Measurements from ENCODE around the gene VAT1L.

The VAT1L gene

GRCh38 chr16:77896415-77897128 is 108.2 kb downstream of the VAT1L start:
- no peaks in the 10 kb centered on the region for H3K79me1 ChIP-seq (ENCODE audit: low read depth, low read length)
- H3K14ac ChIP-seq (ENCODE audit: low read length): no peak overlapping the region
- H2BK5ac ChIP-seq (ENCODE audit: low read length): no peak overlapping the region
- no CpG with 5 or more reads among the region's 7 CpGs for WGBS, 2 donors (ENCODE audit: extremely low coverage in 2 of 2, insufficient read length in 2 of 2, insufficient replicate concordance in 1 of 2)
- no peak overlapping the region for H3K9ac ChIP-seq (ENCODE audit: low read depth, low read length, poor library complexity)
- H3K4me3 ChIP-seq (ENCODE audit: low read length in 2 of 2): no peak overlapping the region
- H3K18ac ChIP-seq (ENCODE audit: low read length): no peak overlapping the region
- no peak overlapping the region for H4K91ac ChIP-seq (ENCODE audit: low read depth, low read length, poor library complexity)
- no peak overlapping the region for H2AK5ac ChIP-seq (ENCODE audit: low read depth, low read length)
- H2BK15ac ChIP-seq (ENCODE audit: low read length): no peak overlapping the region
- no peaks in the 10 kb centered on the region for H3K27me3 ChIP-seq (ENCODE audit: control insufficient read depth in 3 of 3, insufficient read depth in 3 of 3, low read depth in 1 of 3, low read length in 3 of 3)
- H3K36me3 ChIP-seq (replicated peaks in 1 of 2; ENCODE audit: control insufficient read depth in 2 of 2, insufficient read depth in 2 of 2, low read length in 2 of 2): no peaks in the 10 kb centered on the region
- peak overlapping the region; percentile 48 for H2AFZ ChIP-seq (ENCODE audit: low read length)
- peaks cover 10 to 14% of the 10 kb centered on the region in 2 donors for H3K4me1 ChIP-seq (ENCODE audit: control insufficient read depth in 2 of 2, insufficient read depth in 1 of 2, low read depth in 1 of 2, low read length in 2 of 2)
- H3K23ac ChIP-seq (ENCODE audit: low read depth, low read length, poor library complexity): no peak overlapping the region
- no peak overlapping the region for H4K8ac ChIP-seq (ENCODE audit: low read depth, low read length)
- no peak overlapping the region for H3K27ac ChIP-seq (replicated peaks; ENCODE audit: low read length)
- H3K9me3 ChIP-seq (replicated peaks in 1 of 2; ENCODE audit: control insufficient read depth in 2 of 2, insufficient read depth in 1 of 2, low read depth in 1 of 2, low read length in 2 of 2): no peaks in the 10 kb centered on the region
- H3K4me2 ChIP-seq (ENCODE audit: insufficient read depth, low read length, poor library complexity, severe bottlenecking): no peak overlapping the region
- no peak overlapping the region for H3K4ac ChIP-seq (ENCODE audit: low read length)
- no peak for DNase-seq (ENCODE audit: low spot score)
- no peak overlapping the region for H2BK12ac ChIP-seq (ENCODE audit: low read length)
- H2BK120ac ChIP-seq (ENCODE audit: low read depth, low read length): no peak overlapping the region

DNA sequence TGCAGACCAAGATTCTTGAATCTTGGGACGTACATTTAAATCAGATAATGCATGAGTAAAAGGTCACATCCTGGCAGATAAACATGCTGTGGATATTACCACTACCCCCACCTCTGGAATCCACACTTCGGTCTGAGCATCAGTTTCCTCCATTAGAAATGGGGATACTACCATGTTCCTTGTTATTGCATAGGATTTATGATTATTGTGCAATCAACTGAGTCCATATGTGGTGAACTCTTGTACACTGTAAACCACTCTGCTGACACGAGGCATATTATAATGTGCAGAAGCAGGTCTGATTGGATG is 108.7 kb downstream of the VAT1L start:
- no peaks in the 10 kb centered on the region for H3K27me3 ChIP-seq (ENCODE audit: control insufficient read depth in 3 of 3, insufficient read depth in 3 of 3, low read depth in 1 of 3, low read length in 3 of 3)
- H3K4me2 ChIP-seq (ENCODE audit: insufficient read depth, low read length, poor library complexity, severe bottlenecking): no peak overlapping the region
- H2AFZ ChIP-seq (ENCODE audit: low read length): peak overlapping the region; percentile 48
- no peaks in the 10 kb centered on the region for H3K9me3 ChIP-seq (replicated peaks in 1 of 2; ENCODE audit: control insufficient read depth in 2 of 2, insufficient read depth in 1 of 2, low read depth in 1 of 2, low read length in 2 of 2)
- H3K79me1 ChIP-seq (ENCODE audit: low read depth, low read length): no peaks in the 10 kb centered on the region
- DNase-seq (ENCODE audit: low spot score): no peak
- H3K4me3 ChIP-seq (ENCODE audit: low read length in 2 of 2): no peak overlapping the region
- no peak overlapping the region for H3K27ac ChIP-seq (replicated peaks; ENCODE audit: low read length)
- H3K23ac ChIP-seq (ENCODE audit: low read depth, low read length, poor library complexity): no peak overlapping the region
- WGBS, 2 donors (ENCODE audit: extremely low coverage in 2 of 2, insufficient read length in 2 of 2, insufficient replicate concordance in 1 of 2): no CpG with 5 or more reads among the region's 3 CpGs
- no peak overlapping the region for H4K8ac ChIP-seq (ENCODE audit: low read depth, low read length)
- no peak overlapping the region for H3K9ac ChIP-seq (ENCODE audit: low read depth, low read length, poor library complexity)
- no peak overlapping the region for H2AK5ac ChIP-seq (ENCODE audit: low read depth, low read length)
- no peak overlapping the region for H2BK5ac ChIP-seq (ENCODE audit: low read length)
- H2BK12ac ChIP-seq (ENCODE audit: low read length): no peak overlapping the region
- no peak overlapping the region for H4K91ac ChIP-seq (ENCODE audit: low read depth, low read length, poor library complexity)
- no peaks in the 10 kb centered on the region for H3K36me3 ChIP-seq (replicated peaks in 1 of 2; ENCODE audit: control insufficient read depth in 2 of 2, insufficient read depth in 2 of 2, low read length in 2 of 2)
- no peak overlapping the region for H2BK15ac ChIP-seq (ENCODE audit: low read length)
- H3K4me1 ChIP-seq (ENCODE audit: control insufficient read depth in 2 of 2, insufficient read depth in 1 of 2, low read depth in 1 of 2, low read length in 2 of 2): peaks cover 10 to 14% of the 10 kb centered on the region in 2 donors
- no peak overlapping the region for H3K4ac ChIP-seq (ENCODE audit: low read length)
- H3K14ac ChIP-seq (ENCODE audit: low read length): no peak overlapping the region
- no peak overlapping the region for H3K18ac ChIP-seq (ENCODE audit: low read length)
- H2BK120ac ChIP-seq (ENCODE audit: low read depth, low read length): no peak overlapping the region

DNA sequence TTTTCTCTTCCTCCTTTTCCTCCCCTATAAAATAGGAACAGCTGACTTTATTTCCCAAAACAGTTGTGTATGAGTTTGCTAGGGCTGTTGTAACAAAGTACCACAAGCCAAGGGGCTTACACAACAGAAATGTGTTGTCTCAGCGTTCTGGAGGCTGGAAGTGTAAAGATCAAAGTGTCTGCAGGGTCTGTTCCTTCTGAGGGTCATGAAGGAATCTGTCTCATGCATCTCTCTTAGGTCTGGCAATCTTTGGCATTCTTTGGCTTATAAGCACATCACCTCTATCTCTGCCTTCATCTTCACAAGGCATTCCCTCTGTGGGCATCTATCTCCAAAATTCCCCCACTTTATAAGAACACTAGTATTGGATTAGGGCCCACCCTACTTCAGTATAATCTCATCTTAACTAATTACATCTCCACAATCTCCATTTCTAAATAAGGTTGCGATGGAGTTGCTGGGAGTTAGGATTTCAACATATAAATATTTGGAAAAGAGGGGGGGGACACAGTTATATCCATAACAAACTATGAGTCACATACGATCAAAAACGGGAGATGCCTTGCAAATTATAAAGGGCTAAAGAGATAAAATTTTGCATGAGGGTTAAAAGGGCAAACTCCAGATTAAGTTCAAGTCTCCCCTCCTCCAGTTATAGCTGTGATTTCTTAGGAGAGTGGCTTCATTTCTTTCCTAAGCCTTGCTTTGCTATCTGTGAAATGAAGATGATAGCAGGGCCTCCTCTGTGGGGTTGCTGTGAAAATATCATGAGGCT is 109.7 kb downstream of the VAT1L start:
- Histone ChIP-seq H3K79me1 (ENCODE audit: low read depth, low read length) (no peaks in the 10 kb centered on the region), H3K18ac (ENCODE audit: low read length) (no peak overlapping the region), H3K4me3 (ENCODE audit: low read length in 2 of 2) (no peak overlapping the region), H3K4ac (ENCODE audit: low read length) (no peak overlapping the region), H2BK5ac (ENCODE audit: low read length) (no peak overlapping the region), H3K14ac (ENCODE audit: low read length) (no peak overlapping the region), H3K4me1 (ENCODE audit: control insufficient read depth in 2 of 2, insufficient read depth in 1 of 2, low read depth in 1 of 2, low read length in 2 of 2) (peaks cover 10 to 14% of the 10 kb centered on the region in 2 donors), H2BK15ac (ENCODE audit: low read length) (no peak overlapping the region), H3K9ac (ENCODE audit: low read depth, low read length, poor library complexity) (no peak overlapping the region), H2BK12ac (ENCODE audit: low read length) (no peak overlapping the region), H4K8ac (ENCODE audit: low read depth, low read length) (no peak overlapping the region), H3K4me2 (ENCODE audit: insufficient read depth, low read length, poor library complexity, severe bottlenecking) (no peak overlapping the region), H3K9me3 (replicated peaks in 1 of 2; ENCODE audit: control insufficient read depth in 2 of 2, insufficient read depth in 1 of 2, low read depth in 1 of 2, low read length in 2 of 2) (no peaks in the 10 kb centered on the region), H3K23ac (ENCODE audit: low read depth, low read length, poor library complexity) (no peak overlapping the region), H3K27ac (replicated peaks; ENCODE audit: low read length) (no peak overlapping the region), H3K36me3 (replicated peaks in 1 of 2; ENCODE audit: control insufficient read depth in 2 of 2, insufficient read depth in 2 of 2, low read length in 2 of 2) (no peaks in the 10 kb centered on the region), H2BK120ac (ENCODE audit: low read depth, low read length) (no peak overlapping the region), H3K27me3 (ENCODE audit: control insufficient read depth in 3 of 3, insufficient read depth in 3 of 3, low read depth in 1 of 3, low read length in 3 of 3) (no peaks in the 10 kb centered on the region), H2AFZ (ENCODE audit: low read length) (no peak overlapping the region), H4K91ac (ENCODE audit: low read depth, low read length, poor library complexity) (no peak overlapping the region), H2AK5ac (ENCODE audit: low read depth, low read length) (no peak overlapping the region)
- WGBS, 2 donors (ENCODE audit: extremely low coverage in 2 of 2, insufficient read length in 2 of 2, insufficient replicate concordance in 1 of 2): no CpG with 5 or more reads among the region's 4 CpGs
- no peak for DNase-seq (ENCODE audit: low spot score)

GRCh38 chr16:77898671-77899211 is 110.4 kb downstream of the VAT1L start:
- Histone ChIP-seq H3K9ac (ENCODE audit: low read depth, low read length, poor library complexity) (no peak overlapping the region), H2BK5ac (ENCODE audit: low read length) (no peak overlapping the region), H3K18ac (ENCODE audit: low read length) (no peak overlapping the region), H4K91ac (ENCODE audit: low read depth, low read length, poor library complexity) (no peak overlapping the region), H3K27me3 (ENCODE audit: control insufficient read depth in 3 of 3, insufficient read depth in 3 of 3, low read depth in 1 of 3, low read length in 3 of 3) (no peaks in the 10 kb centered on the region), H3K36me3 (replicated peaks in 1 of 2; ENCODE audit: control insufficient read depth in 2 of 2, insufficient read depth in 2 of 2, low read length in 2 of 2) (no peaks in the 10 kb centered on the region), H3K27ac (replicated peaks; ENCODE audit: low read length) (no peak overlapping the region), H2AFZ (ENCODE audit: low read length) (no peak overlapping the region), H3K4me3 (ENCODE audit: low read length in 2 of 2) (no peak overlapping the region), H2BK15ac (ENCODE audit: low read length) (no peak overlapping the region), H3K4me2 (ENCODE audit: insufficient read depth, low read length, poor library complexity, severe bottlenecking) (no peak overlapping the region), H3K23ac (ENCODE audit: low read depth, low read length, poor library complexity) (no peak overlapping the region), H3K9me3 (replicated peaks in 1 of 2; ENCODE audit: control insufficient read depth in 2 of 2, insufficient read depth in 1 of 2, low read depth in 1 of 2, low read length in 2 of 2) (no peaks in the 10 kb centered on the region), H3K4ac (ENCODE audit: low read length) (no peak overlapping the region), H3K14ac (ENCODE audit: low read length) (no peak overlapping the region), H4K8ac (ENCODE audit: low read depth, low read length) (no peak overlapping the region), H2BK12ac (ENCODE audit: low read length) (no peak overlapping the region), H3K4me1 (ENCODE audit: control insufficient read depth in 2 of 2, insufficient read depth in 1 of 2, low read depth in 1 of 2, low read length in 2 of 2) (peaks cover 10 to 14% of the 10 kb centered on the region in 2 donors), H2BK120ac (ENCODE audit: low read depth, low read length) (no peak overlapping the region), H3K79me1 (ENCODE audit: low read depth, low read length) (no peaks in the 10 kb centered on the region), H2AK5ac (ENCODE audit: low read depth, low read length) (no peak overlapping the region)
- DNase-seq (ENCODE audit: low spot score): no peak
- no CpG with 5 or more reads among the region's 2 CpGs for WGBS, 2 donors (ENCODE audit: extremely low coverage in 2 of 2, insufficient read length in 2 of 2, insufficient replicate concordance in 1 of 2)
